Nucleus accumbens (tissue), 56 donors: ENCODE results near the gene BRMS1.
"Not testable (repeated sequence)": the region's sequence is repeated elsewhere in the genome, so short reads cannot be mapped to it uniquely, and the experiment has no call there.

Experiments
- DNase-seq, 56 donors: peaks; one replicate each; lab custom pipeline; 2025; lab: John Stamatoyannopoulos, UW

Gene BRMS1

GRCh38 chr11:66326261-66327111 lies 18.4 kb downstream of the BRMS1 start:
- DNase-seq, result peak in 1 of 56 donors; percentile 15

- no peak for DNase-seq
These were observed 19.6 kb downstream of the BRMS1 start for GRCh38 chr11:66325263-66325671.

- DNase-seq, result no peak
These were observed 20.2 kb downstream of the BRMS1 start for GRCh38 chr11:66324664-66325063.

DNA sequence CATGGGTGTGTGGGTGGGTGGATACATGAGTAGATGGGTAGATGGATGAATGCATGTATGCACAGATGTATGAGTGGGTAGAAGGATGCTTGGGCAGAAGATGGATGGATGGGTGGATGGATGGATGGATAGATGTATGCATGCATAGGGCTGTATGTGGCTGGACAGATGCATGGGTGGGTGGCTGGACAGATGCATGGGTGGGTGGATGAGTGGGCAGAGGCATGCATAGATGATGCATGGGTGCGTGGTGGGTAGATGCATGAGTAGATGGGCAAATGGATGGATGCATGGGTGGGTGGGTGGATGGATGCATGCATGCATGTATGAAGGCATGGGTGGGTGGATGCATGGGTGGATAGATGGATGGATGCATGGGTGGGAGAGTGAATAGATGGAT lies 21.2 kb downstream of the BRMS1 start:
- no peak for DNase-seq

DNA sequence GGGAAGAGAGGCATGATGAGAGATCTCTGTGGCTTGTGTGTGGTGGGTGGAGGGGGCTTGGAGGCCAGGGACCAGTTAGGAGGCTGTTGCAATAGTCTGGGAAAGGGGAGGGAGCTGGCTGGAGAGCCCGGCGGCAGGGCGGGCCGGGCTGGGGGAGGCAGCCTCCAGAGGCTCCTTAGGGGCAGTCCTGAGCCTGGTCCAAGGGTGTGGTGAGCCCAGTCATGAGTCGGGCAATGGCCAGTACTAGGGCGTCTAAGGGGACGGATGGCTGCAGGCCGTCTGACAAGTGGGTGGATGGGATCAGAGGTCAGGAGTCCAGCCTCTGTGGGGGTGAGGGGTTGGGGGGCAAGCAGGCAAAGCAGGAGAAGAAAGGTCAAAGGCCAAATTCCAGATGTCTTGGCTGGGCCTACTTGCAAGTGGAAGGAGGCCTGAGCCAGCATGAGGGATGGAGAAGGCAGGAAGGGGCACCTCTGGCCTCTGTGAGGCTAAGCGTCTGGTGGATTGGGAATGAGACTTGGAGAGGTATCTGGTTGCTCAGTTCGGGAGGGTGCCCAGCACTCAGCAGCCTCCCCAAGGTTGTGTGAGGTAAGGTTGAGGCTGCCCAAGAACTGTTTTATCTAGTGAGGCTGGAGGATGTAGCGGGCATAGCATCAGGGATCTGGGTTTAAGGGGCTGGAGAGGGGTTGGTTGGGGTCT lies 22.0 kb downstream of the BRMS1 start:
- no peak for DNase-seq

- no peak for DNase-seq
These were observed 23.3 kb downstream of the BRMS1 start for GRCh38 chr11:66321606-66322005.

DNA sequence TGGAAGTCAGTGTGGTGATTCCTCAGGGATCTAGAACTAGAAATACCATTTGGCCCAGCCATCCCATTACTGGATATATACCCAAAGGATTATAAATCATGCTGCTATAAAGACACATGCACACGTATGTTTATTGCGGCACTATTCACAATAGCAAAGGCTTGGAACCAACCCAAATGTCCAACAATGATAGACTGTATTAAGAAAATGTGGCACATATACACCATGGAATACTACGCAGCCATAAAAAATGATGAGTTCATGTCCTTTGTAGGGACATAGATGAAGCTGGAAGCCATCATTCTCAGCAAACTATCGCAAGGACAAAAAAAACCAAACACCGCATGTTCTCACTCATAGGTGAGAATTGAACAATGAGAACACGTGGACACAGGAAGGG lies 24.2 kb downstream of the BRMS1 start:
- DNase-seq, result not testable (repeated sequence)

DNA sequence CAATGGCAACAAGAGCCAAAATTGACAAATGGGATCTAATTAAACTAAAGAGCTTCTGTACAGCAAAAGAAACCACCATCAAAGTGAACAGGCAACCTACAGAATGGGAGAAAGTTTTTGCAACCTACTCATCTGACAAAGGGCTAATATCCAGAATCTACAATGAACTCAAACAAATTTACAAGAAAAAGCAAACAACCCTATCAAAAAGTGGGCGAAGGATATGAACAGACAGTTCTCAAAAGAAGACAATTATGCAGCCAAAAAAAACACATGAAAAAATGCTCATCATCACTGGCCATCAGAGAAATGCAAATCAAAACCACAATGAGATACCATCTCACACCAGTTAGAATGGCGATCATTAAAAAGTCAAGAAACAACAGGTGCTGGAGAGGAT lies 24.6 kb downstream of the BRMS1 start:
- not testable (repeated sequence) for DNase-seq

DNA sequence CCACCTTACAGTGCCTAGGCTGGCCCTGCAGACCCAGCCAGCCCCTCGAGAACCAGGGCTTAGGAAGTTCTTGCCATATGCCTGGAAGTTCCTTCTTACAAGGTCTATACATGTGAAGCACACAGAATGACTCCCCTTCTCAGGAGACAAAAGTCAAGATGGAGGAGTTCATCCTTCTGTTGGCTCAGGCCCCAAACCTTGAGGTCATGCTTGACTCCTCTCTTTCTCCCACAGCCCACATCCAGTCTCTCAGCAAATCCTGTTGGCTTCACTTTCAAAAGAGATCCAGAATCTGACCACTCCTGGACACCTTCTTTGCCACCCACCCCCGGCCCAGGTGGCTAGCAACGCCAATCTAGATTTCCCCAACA lies 26.3 kb downstream of the BRMS1 start:
- DNase-seq, result no peak

GRCh38 chr11:66317723-66318599 lies 26.9 kb downstream of the BRMS1 start:
- DNase-seq, result peak in 2 of 56 donors; percentile 10 to 13

- peak in 2 of 56 donors; percentile 15 to 22 for DNase-seq
These were observed 27.6 kb downstream of the BRMS1 start for GRCh38 chr11:66317322-66317722.

DNA sequence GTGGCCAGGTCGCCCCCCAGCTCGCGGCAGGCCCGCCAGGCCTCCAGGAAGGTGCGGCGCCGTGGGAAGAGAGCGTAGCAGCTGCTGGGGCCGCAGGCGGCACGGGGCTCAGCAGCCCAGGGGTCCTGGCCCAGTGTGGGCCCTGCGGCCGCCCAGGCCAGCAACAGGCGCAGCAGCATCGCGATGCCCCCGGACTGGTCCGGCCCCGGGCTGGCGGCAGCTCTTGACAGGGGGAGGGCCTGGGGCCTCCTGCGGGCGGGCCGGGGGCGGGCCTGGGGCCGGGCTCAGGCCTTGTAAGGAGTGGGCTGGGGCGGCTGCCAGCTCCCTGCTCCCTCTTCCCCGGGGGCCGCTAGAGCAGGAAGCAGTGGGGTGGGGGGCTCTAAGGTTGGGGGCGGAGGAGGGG lies 28.1 kb downstream of the BRMS1 start, which contains the start of gene CD248:
TSS of gene CD248 (minus strand) at position 196 of the 403 bp plus-strand sequence. CDS start at position 179, 17 bp downstream.
- peak in 4 of 56 donors; percentile 17 to 45 (median 25) for DNase-seq

- DNase-seq, result no peak
These were observed 28.7 kb downstream of the BRMS1 start for GRCh38 chr11:66315921-66316811.

GRCh38 chr11:66315498-66315885 lies 29.4 kb downstream of the BRMS1 start:
- no peak for DNase-seq

DNA sequence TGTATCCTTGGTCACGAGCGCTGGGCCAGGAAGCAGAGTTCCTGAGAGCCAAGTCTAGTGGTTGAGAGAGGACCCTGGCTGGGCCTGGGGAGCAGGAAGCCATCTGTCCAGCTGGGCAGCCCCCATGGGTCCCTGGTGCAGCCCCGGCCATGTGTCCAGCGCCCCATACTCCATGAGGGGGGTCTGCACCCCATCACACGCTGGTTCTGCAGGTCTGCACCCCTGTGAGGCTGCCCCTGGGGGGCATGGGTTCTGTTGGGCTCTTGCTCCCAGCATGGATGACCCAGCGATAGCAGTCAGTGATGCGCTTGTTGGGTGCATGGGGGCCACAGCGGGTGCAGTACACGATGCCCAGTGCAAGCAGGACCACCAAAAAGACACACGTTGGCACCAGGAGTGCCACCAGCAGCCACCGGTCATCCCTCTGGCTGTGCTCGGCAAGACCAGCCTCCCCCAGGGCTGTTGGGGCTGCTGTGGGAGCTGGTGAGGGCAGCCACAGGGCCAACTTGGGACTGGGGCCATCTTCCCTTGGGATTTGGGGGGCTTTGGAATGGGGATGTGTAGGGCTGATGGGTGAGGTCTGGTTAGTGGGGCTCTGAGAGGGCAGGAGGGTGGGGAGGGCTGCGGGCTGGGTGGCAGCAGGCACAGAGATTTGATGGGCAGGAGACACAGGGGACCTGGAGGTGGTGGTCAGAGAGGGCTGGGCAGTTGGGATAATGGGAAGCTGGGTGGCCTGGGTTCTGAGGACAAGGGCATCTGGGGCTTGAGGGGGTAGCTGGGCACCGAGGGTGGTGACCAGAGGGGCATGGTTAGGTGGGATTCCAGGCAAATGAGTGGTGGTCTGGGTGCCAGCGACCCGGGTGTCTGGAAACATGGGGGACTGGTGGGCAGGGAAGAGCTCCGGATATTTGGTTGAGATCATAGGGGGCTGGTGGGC lies 30.1 kb downstream of the BRMS1 start:
- no peak for DNase-seq

- no peak for DNase-seq
These were observed 30.8 kb downstream of the BRMS1 start for GRCh38 chr11:66314186-66314501.

- DNase-seq, result no peak
These were observed 31.4 kb downstream of the BRMS1 start for GRCh38 chr11:66313321-66314185.
